DMS79 (cell line): ENCODE results near the gene TTC4.

Experiments used
- DNase-seq: peaks from one replicate; lab custom pipeline; 2025; lab: John Stamatoyannopoulos, UW

Gene TTC4

GRCh38 chr1:54703471-54703870 is 12.2 kb upstream of the TTC4 start:
- DNase-seq: no peak

GRCh38 chr1:54705153-54705552 is 10.5 kb upstream of the TTC4 start:
- no peak for DNase-seq

GRCh38 chr1:54706419-54706818 is 9.2 kb upstream of the TTC4 start:
- no peak for DNase-seq

- DNase-seq: no peak
Measured at GRCh38 chr1:54708385-54708784, 7.3 kb upstream of the TTC4 start.

GRCh38 chr1:54709547-54710292 is 5.9 kb upstream of the TTC4 start:
- no peak for DNase-seq

GRCh38 chr1:54710434-54710833 is 5.2 kb upstream of the TTC4 start:
- no peak for DNase-seq

GRCh38 chr1:54710841-54711240 is 4.8 kb upstream of the TTC4 start:
- no peak for DNase-seq

- DNase-seq: no peak
Measured at GRCh38 chr1:54711536-54711935, 4.1 kb upstream of the TTC4 start.

- DNase-seq: no peak
Measured at GRCh38 chr1:54714881-54715492, 674 bp upstream of the TTC4 start.

GRCh38 chr1:54716299-54717047 is 812 bp downstream of the TTC4 start:
- no peak for DNase-seq

GRCh38 chr1:54721719-54722118 is 6.1 kb downstream of the TTC4 start:
- DNase-seq: no peak

- DNase-seq: no peak
Measured at GRCh38 chr1:54723985-54724384, 8.3 kb downstream of the TTC4 start.

- DNase-seq: no peak
Measured at GRCh38 chr1:54724771-54725170, 9.1 kb downstream of the TTC4 start.

GRCh38 chr1:54728027-54728426 is 12.4 kb downstream of the TTC4 start:
- no peak for DNase-seq

GRCh38 chr1:54736685-54737084 is 21.0 kb downstream of the TTC4 start:
- DNase-seq: no peak

- no peak for DNase-seq
Measured at GRCh38 chr1:54738244-54738643, 22.6 kb downstream of the TTC4 start.

- DNase-seq: no peak
Measured at GRCh38 chr1:54741531-54741930, 25.9 kb downstream of the TTC4 start.

- DNase-seq: no peak
Measured at GRCh38 chr1:54742282-54742681, 26.6 kb downstream of the TTC4 start.

- no peak for DNase-seq
Measured at GRCh38 chr1:54743416-54744226, 28.0 kb downstream of the TTC4 start.

GRCh38 chr1:54744696-54745095 is 29.0 kb downstream of the TTC4 start:
- no peak for DNase-seq

GRCh38 chr1:54745274-54745673 is 29.6 kb downstream of the TTC4 start:
- no peak for DNase-seq

- no peak for DNase-seq
Measured at GRCh38 chr1:54745864-54746263, 30.2 kb downstream of the TTC4 start.
